DND-41 (cell line): Measurements from ENCODE around the gene RBM34.

ENCODE experiments used
- ATAC-seq: fragments of 200-7000 bp; cut with Tn5 transposase; 3 replicates; pipeline ENCODE4 v1.9.1; 2021; ENCODE audit warnings: low read depth; ENCODE audit not compliant: insufficient read depth
- DNase-seq: peaks from one replicate; pipeline ENCODE4 v3.0.0-alpha.2; 2020
- H2AFZ ChIP-seq: 2 replicates; pipeline ENCODE4 v1.6.0; 2012; ENCODE audit warnings: low read depth, low read length
- H3K27ac ChIP-seq: 2 replicates; pipeline ENCODE4 v1.5.1; 2012; ENCODE audit warnings: low read length, inconsistent platforms
- H3K27me3 ChIP-seq: fragments of 200-600 bp; sonication (generic); 2 replicates; pipeline ENCODE4 v1.6.0; 2012; ENCODE audit warnings: low read length, mild to moderate bottlenecking, inconsistent platforms; ENCODE audit not compliant: insufficient read depth, poor library complexity
- H3K36me3 ChIP-seq: 2 replicates; pipeline ENCODE4 v1.5.1; 2012; ENCODE audit warnings: low read length, inconsistent platforms; ENCODE audit not compliant: insufficient read depth
- H3K4me1 ChIP-seq: 2 replicates; pipeline ENCODE4 v1.5.1; 2012; ENCODE audit warnings: mild to moderate bottlenecking, low read length; ENCODE audit not compliant: insufficient read depth
- H3K4me2 ChIP-seq: 2 replicates; pipeline ENCODE4 v1.6.0; 2012; ENCODE audit warnings: mild to moderate bottlenecking, moderate library complexity, low read length, inconsistent platforms; ENCODE audit not compliant: insufficient read depth
- H3K4me3 ChIP-seq, 2 experiments: fragments of 200-600 bp in 1 of 2; shearing (Covaris generic) in 1 of 2; 2 replicates each; pipeline ENCODE4 v1.5.1; 2012 to 2016; ENCODE audit warnings: inconsistent platforms in 2 of 2, low read length in 2 of 2, mild to moderate bottlenecking in 2 of 2, low read depth in 1 of 2, moderate library complexity in 1 of 2
- H3K79me2 ChIP-seq: 2 replicates; pipeline ENCODE4 v1.6.0; 2012; ENCODE audit warnings: low read length, inconsistent platforms; ENCODE audit not compliant: insufficient read depth
- H3K9ac ChIP-seq: 2 replicates; pipeline ENCODE4 v1.6.0; 2012; ENCODE audit warnings: low read depth, mild to moderate bottlenecking, inconsistent platforms, low read length, moderate library complexity
- H3K9me3 ChIP-seq: 2 replicates; pipeline ENCODE4 v1.5.1; 2012; ENCODE audit warnings: low read length, moderate library complexity, mild to moderate bottlenecking, inconsistent platforms; ENCODE audit not compliant: insufficient read depth, severe bottlenecking
- H4K20me1 ChIP-seq: 2 replicates; pipeline ENCODE4 v1.6.0; 2012; ENCODE audit warnings: low read length; ENCODE audit not compliant: insufficient read depth
- CTCF ChIP-seq: IDR thresholded peaks from 2 replicates; pipeline ENCODE4 v1.5.1; 2012; ENCODE audit warnings: borderline replicate concordance, low read length, moderate library complexity, mild to moderate bottlenecking; ENCODE audit not compliant: poor library complexity, severe bottlenecking; ENCODE audit errors: extremely low read depth
- EZH2 ChIP-seq: IDR thresholded peaks from 3 replicates; pipeline ENCODE4 v1.6.1; 2012; ENCODE audit warnings: borderline replicate concordance, low read depth, mild to moderate bottlenecking, moderate library complexity, low read length, inconsistent platforms; ENCODE audit not compliant: severe bottlenecking

The RBM34 gene

GRCh38 chr1:235107368-235108184 lies 53.5 kb downstream of the RBM34 start:
- no peak for TF ChIP-seq CTCF
- TF ChIP-seq EZH2, result no peak
- Histone ChIP-seq H2AFZ (no peak overlapping the region), H3K36me3 (peaks cover 54% of the 10 kb centered on the region), H3K9ac (no peak overlapping the region), H4K20me1 (peaks cover 43% of the 10 kb centered on the region), H3K4me3 (no peak overlapping the region), H3K4me1 (peaks cover 21% of the 10 kb centered on the region), H3K9me3 (no peaks in the 10 kb centered on the region), H3K79me2 (peaks cover 6% of the 10 kb centered on the region), H3K27me3 (no peaks in the 10 kb centered on the region), H3K4me2 (no peak overlapping the region), H3K27ac (no peak overlapping the region)
- DNase-seq, result peak; percentile 4
- no peak for ATAC-seq

GRCh38 chr1:235106457-235106856 lies 54.6 kb downstream of the RBM34 start:
- no peaks in the 10 kb centered on the region for H3K27me3 ChIP-seq
- ATAC-seq (no peak), DNase-seq (no peak)
- no peak overlapping the region for H3K9ac ChIP-seq
- H3K27ac ChIP-seq, result no peak overlapping the region
- no peaks in the 10 kb centered on the region; the same call in 1 of the 2 replicates for H3K79me2 ChIP-seq
- TF ChIP-seq EZH2, result no peak
- no peak for TF ChIP-seq CTCF
- H4K20me1 ChIP-seq, result peaks cover 44% of the 10 kb centered on the region
- no peaks in the 10 kb centered on the region for H3K9me3 ChIP-seq
- peaks cover 45% of the 10 kb centered on the region for H3K36me3 ChIP-seq
- H3K4me3 ChIP-seq, result no peak overlapping the region
- no peak overlapping the region for H2AFZ ChIP-seq
- peaks cover 21% of the 10 kb centered on the region for H3K4me1 ChIP-seq
- no peak overlapping the region for H3K4me2 ChIP-seq

DNA sequence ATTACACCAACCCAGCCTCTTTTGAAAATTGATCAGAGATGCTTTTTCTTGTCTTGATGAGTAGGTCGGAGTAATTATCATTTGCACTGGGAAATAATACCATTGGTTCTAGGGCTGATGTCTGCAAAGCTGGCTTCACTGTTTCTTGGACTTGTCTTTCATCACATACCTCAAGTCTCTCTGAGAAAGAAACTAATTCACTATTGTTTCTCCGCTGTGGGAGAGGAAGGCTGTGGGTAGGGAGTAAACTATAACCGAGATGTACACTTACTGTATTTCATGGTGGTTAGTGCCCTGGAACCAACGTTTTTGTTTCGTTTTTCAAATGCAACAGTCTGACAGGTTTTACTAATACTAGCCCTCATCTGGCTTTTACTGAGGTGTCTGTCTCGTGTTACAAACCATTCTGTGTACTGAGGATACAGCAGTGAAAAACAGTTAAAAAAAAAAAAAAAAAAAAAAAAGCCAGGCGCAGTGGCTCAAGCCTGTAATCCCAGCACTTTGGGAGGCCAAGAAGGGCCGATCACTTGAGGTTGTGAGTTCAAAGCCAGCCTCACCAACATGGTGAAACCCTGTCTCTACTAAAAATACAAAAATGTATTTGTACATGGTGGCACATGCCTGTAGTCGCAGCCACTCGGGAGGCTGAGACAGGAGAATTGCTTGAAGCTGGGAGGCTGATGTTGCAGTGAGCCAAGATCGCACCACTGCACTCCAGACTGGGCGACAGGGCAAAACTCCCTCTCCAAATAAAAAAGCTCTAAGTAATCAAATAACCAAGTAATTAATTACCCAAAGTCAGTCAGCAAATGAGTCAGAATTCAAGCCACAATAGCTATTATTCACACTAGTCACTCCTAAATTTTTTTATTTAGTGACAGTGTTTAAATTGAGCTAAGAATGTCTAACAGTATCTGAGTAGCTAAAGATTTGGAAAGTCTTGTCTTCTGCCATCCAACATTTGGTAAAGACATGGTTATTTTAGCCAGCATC lies 55.7 kb downstream of the RBM34 start:
- no peak overlapping the region for H2AFZ ChIP-seq
- peaks cover 40% of the 10 kb centered on the region for H4K20me1 ChIP-seq
- no peak overlapping the region for H3K27ac ChIP-seq
- H3K4me2 ChIP-seq, result no peak overlapping the region
- H3K36me3 ChIP-seq, result peaks cover 34% of the 10 kb centered on the region
- H3K9me3 ChIP-seq, result no peaks in the 10 kb centered on the region
- no peak for DNase-seq
- H3K4me3 ChIP-seq, result no peak overlapping the region
- no peak overlapping the region for H3K9ac ChIP-seq
- no peak for TF ChIP-seq CTCF
- TF ChIP-seq EZH2, result no peak
- H3K79me2 ChIP-seq, result no peaks in the 10 kb centered on the region
- peaks cover 21% of the 10 kb centered on the region for H3K4me1 ChIP-seq
- no peak for ATAC-seq
- no peaks in the 10 kb centered on the region for H3K27me3 ChIP-seq
